GM12878 (cell line): ENCODE results near the gene APBB1IP. TPM values are rescaled to one million over a fixed set of nuclear protein-coding genes. Genes with fewer than 3 reads are reported as not detected.

ENCODE experiments used
- ATAC-seq: fragments of 200-7000 bp; cut with Tn5 transposase; 3 replicates; pipeline ENCODE4 v1.9.1; 2020; ENCODE audit warnings: mild to moderate bottlenecking, moderate library complexity
- BruUV-seq: library from RNA; stranded (reverse); fragments of 400-500 nt; replicated peaks from 2 replicates; lab custom pipeline; 2021; lab: Mats Ljungman, UMichigan
- CTCF ChIA-PET: fragments of 300-600 bp; sonication (Branson Sonifier 250); formaldehyde crosslinking; extraction: SDS; loops from one replicate; lab custom pipeline; 2021; ENCODE audit warnings: inconsistent platforms; lab: Yijun Ruan, JAX
- POLR2A ChIA-PET: fragments of 350-600 bp; formaldehyde crosslinking; extraction: SDS; loops from one replicate; lab custom pipeline; 2021; ENCODE audit warnings: inconsistent platforms; lab: Charles Lee
- RAD21 ChIA-PET: fragments of 300-600 bp; sonication (Branson Sonifier 250); formaldehyde crosslinking; loops from one replicate; lab custom pipeline; 2023; ENCODE audit warnings: antibody characterized with exemption; ENCODE audit not compliant: unreplicated experiment; lab: Charles Lee
- SMC1A ChIA-PET: fragments of 300-600 bp; sonication (Branson Sonifier 250); formaldehyde crosslinking; loops from one replicate; lab custom pipeline; 2023; ENCODE audit not compliant: unreplicated experiment, uncharacterized antibody; lab: Charles Lee
- DNase-seq: peaks from one replicate; pipeline ENCODE4 v3.0.0-alpha.2; 2011; ENCODE audit warnings: low read depth, low spot score
- FAIRE-seq: peaks from 3 replicates; lab custom pipeline; 2011; peaks lifted over from hg19 to GRCh38; lab: Jason Lieb, UNC
- H2AFZ ChIP-seq: 2 replicates; pipeline ENCODE4 v1.6.0; 2011; ENCODE audit warnings: low read depth, low read length, control low read depth; ENCODE audit not compliant: control insufficient read depth
- H3K27ac ChIP-seq: 2 replicates; pipeline ENCODE4 v1.5.1; 2011; ENCODE audit warnings: control low read depth; ENCODE audit not compliant: control insufficient read depth, insufficient read depth
- H3K27me3 ChIP-seq, 2 experiments: replicated peaks in 1 of 2; 2 replicates each; pipeline versions ENCODE4 v1.6.0 to v1.6.1; 2011; ENCODE audit warnings: low read length in 1 of 2; ENCODE audit not compliant: control insufficient read depth in 2 of 2, insufficient read depth in 2 of 2
- H3K36me3 ChIP-seq, 2 experiments: 2 replicates each; pipeline ENCODE4 v1.5.1; 2011; ENCODE audit warnings: low read length in 1 of 2; ENCODE audit not compliant: control insufficient read depth in 2 of 2, insufficient read depth in 2 of 2
- H3K4me1 ChIP-seq: 2 replicates; pipeline ENCODE4 v1.6.1; 2011; ENCODE audit warnings: mild to moderate bottlenecking, low read length, moderate library complexity, mixed read lengths; ENCODE audit not compliant: control insufficient read depth, insufficient read depth
- H3K4me2 ChIP-seq: 2 replicates; pipeline ENCODE4 v1.6.0; 2011; ENCODE audit warnings: control low read depth; ENCODE audit not compliant: control insufficient read depth, insufficient read depth
- H3K4me3 ChIP-seq: fragments of 200-600 bp; sonication (generic); 2 replicates; pipeline ENCODE4 v1.5.1; 2016
- H3K79me2 ChIP-seq: 2 replicates; pipeline ENCODE4 v1.6.0; 2011; ENCODE audit warnings: low read length; ENCODE audit not compliant: control insufficient read depth, insufficient read depth
- H3K9ac ChIP-seq: 2 replicates; pipeline ENCODE4 v1.8.0; 2011; ENCODE audit warnings: low read length, control low read depth, mixed read lengths; ENCODE audit not compliant: control insufficient read depth, insufficient read depth
- H3K9me3 ChIP-seq: replicated peaks from 3 replicates; pipeline ENCODE4 v1.5.1; 2011; ENCODE audit warnings: mild to moderate bottlenecking, low read length; ENCODE audit not compliant: control insufficient read depth, insufficient read depth
- H4K20me1 ChIP-seq: 2 replicates; pipeline ENCODE4 v1.6.0; 2011; ENCODE audit not compliant: control insufficient read depth, insufficient read depth
- CREB1 ChIP-seq: IDR thresholded peaks from 2 replicates; pipeline ENCODE4 v1.6.1; 2012; ENCODE audit warnings: low read depth, mild to moderate bottlenecking, inconsistent platforms
- CREM ChIP-seq: IDR thresholded peaks from 2 replicates; pipeline ENCODE4 v1.6.1; 2014; ENCODE audit warnings: antibody characterized with exemption, low read depth
- EED ChIP-seq: sonication (generic); IDR thresholded peaks from 2 replicates; pipeline ENCODE4 v1.6.1; 2016; ENCODE audit warnings: antibody characterized with exemption, low read depth
- EP300 ChIP-seq, 2 experiments: fragments of 150-350 bp in 1 of 2; IDR thresholded peaks; 2 replicates each; pipeline ENCODE4 v1.6.1; 2011 to 2012; ENCODE audit warnings: low read depth in 2 of 2, low read length in 2 of 2, borderline replicate concordance in 1 of 2, improper control_type of control experiment in 1 of 2, inconsistent platforms in 1 of 2; ENCODE audit not compliant: control insufficient read depth in 1 of 2
- HDGF ChIP-seq: fragments of 450-650 bp; IDR thresholded peaks from 2 replicates; pipeline ENCODE4 v1.6.1; 2016; ENCODE audit warnings: antibody characterized with exemption
- KLF5 ChIP-seq: fragments of 450-650 bp; IDR thresholded peaks from 2 replicates; pipeline ENCODE4 v1.6.1; 2014; ENCODE audit warnings: mild to moderate bottlenecking; ENCODE audit not compliant: partially characterized antibody
- MTA2 ChIP-seq: fragments of 450-650 bp; IDR thresholded peaks from 2 replicates; pipeline ENCODE4 v1.6.1; 2016; ENCODE audit warnings: low read depth, mild to moderate bottlenecking, moderate library complexity
- WGBS: methylation state at CpG from one replicate; pipeline ENCODE4 v1.1.6; 2016; ENCODE audit warnings: low lambda C conversion rate; ENCODE audit not compliant: insufficient replicate concordance, insufficient coverage; ENCODE audit errors: missing lambda C conversion rate; 5-methylcytosine and 5-hydroxymethylcytosine counted together
- in situ Hi-C: fragments of 300-500 bp; cut with MboI; formaldehyde crosslinking; loops from 9 replicates; pipeline ENCODE4 v1.14.3; 2018; ENCODE audit warnings: mixed read lengths
- intact Hi-C: fragments of 100-400 bp; cut with micrococcal nuclease; formaldehyde crosslinking; loops from one replicate; pipeline ENCODE4 v1.14.2; 2022; ENCODE audit not compliant: unreplicated experiment
- polyA plus RNA-seq, 11 experiments: library from polyadenylated mRNA; depleted of rRNA in 4 of 11; unstranded in 6 of 11; stranded (reverse) in 5 of 11; fragments of >200 nt; fragmentation: Nextera tagmentation in 4 of 11; fragmentation: Illumina TruSeq in 1 of 11; extraction: Ambion mirVana in 4 of 11; extraction: Trizol in 1 of 11; gene quantifications; 1 replicate in 1 of 11; 2 replicates in 10 of 11; pipeline versions ENCODE4 v1.2.1 to v1.2.3, GENCODE V29; 2011 to 2016; ENCODE audit warnings: inconsistent platforms in 2 of 11, missing spikeins in 2 of 11, low read depth in 1 of 11
- total RNA-seq, 4 experiments: library from RNA; depleted of rRNA in 3 of 4; stranded (reverse); fragments of >200 nt in 3 of 4; fragmentation: Illumina TruSeq in 1 of 4; extraction: Trizol in 1 of 4; gene quantifications; 2 replicates each; pipeline versions ENCODE4 v1.2.1 to v1.2.3, GENCODE V29; 2013 to 2021
- TF ChIP-seq, protein P1 (sequence below): fragments of 150-350 bp; IDR thresholded peaks from 2 replicates; pipeline ENCODE4 v1.6.1; 2016; ENCODE audit warnings: low read depth, low read length

APBB1IP gene
- total and polyA plus RNA-seq, 10 of the 15 experiments (the other 5 are each of a cell fraction or from before 2014, with no cell fraction given), result 7.3 to 67.4 (median 19.9) TPM

GRCh38 chr10:26412932-26413331 lies 25.2 kb upstream of the APBB1IP start:
- no peaks in the 10 kb centered on the region for H4K20me1 ChIP-seq
- H3K4me2 ChIP-seq, result no peak overlapping the region
- ChIA-PET SMC1A (interaction anchor here (0.6 to 10.0 kb wide), 18 partner anchors 8 to 323 kb away, joined by 3 to 69 read pairs (median 4); no protein-coding TSS in a partner anchor), POLR2A (no interaction called here), RAD21 (interaction anchor here (0.5 to 2.0 kb wide), 4 partner anchors 29 to 165 kb away, joined by 3 to 5 read pairs (median 3); no protein-coding TSS in a partner anchor), CTCF (interaction anchor here (1.0 to 1.4 kb wide), 6 partner anchors 17 to 82 kb away, joined by 3 to 4 read pairs (median 3); no protein-coding TSS in a partner anchor)
- no peak overlapping the region for H3K4me3 ChIP-seq
- 33% methylated on average over 1 of the region's 1 CpG for WGBS
- no peaks in the 10 kb centered on the region for H3K9me3 ChIP-seq
- peaks cover 26% of the 10 kb centered on the region for H3K4me1 ChIP-seq
- H3K27me3 ChIP-seq, result no peaks in the 10 kb centered on the region
- H3K9ac ChIP-seq, result no peak overlapping the region
- TF ChIP-seq KLF5 (no peak), HDGF (no peak), EED (peak; percentile 20; the same call in 1 of the 2 replicates), EP300 (IDR thresholded peaks at IDR 0.05; ENCODE audit: borderline replicate concordance in 1 of 2, control insufficient read depth in 1 of 2, low read depth in 2 of 2, low read length in 2 of 2) (no peak), MTA2 (no peak)
- FAIRE-seq (peak; percentile 7), ATAC-seq (no peak), DNase-seq (no peak)
- H3K27ac ChIP-seq, result no peak overlapping the region
- BruUV-seq, result no TSS peak
- intact Hi-C loops, result no loop called here
- H3K79me2 ChIP-seq, result no peaks in the 10 kb centered on the region
- no peaks in the 10 kb centered on the region for H3K36me3 ChIP-seq
- H2AFZ ChIP-seq, result no peak overlapping the region
- in situ Hi-C loops, result no loop called here

DNA sequence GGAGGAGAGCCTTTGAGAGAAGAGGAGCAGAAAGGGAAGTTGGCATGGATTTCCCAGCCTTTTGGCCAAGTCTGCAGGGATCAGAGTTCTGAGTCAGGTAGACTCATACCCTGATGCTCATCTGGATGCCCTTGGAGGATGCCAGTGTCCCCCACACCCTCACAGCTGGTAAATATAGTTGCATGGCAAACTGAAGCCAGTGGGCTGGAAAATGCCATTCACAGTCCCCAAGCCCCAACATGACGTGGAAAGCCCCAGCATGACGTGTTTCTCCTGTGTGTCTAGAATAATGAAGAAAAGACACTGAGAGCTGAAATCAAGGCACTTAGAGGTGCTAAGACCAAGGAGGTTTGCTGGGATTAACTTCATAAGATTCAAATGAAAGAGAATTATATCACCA lies 24.8 kb upstream of the APBB1IP start:
- H3K79me2 ChIP-seq, result no peaks in the 10 kb centered on the region
- POLR2A ChIA-PET, result interaction anchor here (0.6 kb wide), 1 partner anchor 16 kb away, joined by 3 read pairs; no protein-coding TSS in a partner anchor
- TF ChIP-seq CREB1 (peak; percentile 66; the same call in 1 of the 2 replicates), CREM (peak; percentile 28; the same call in 1 of the 2 replicates)
- TF ChIP-seq, protein P1, sequence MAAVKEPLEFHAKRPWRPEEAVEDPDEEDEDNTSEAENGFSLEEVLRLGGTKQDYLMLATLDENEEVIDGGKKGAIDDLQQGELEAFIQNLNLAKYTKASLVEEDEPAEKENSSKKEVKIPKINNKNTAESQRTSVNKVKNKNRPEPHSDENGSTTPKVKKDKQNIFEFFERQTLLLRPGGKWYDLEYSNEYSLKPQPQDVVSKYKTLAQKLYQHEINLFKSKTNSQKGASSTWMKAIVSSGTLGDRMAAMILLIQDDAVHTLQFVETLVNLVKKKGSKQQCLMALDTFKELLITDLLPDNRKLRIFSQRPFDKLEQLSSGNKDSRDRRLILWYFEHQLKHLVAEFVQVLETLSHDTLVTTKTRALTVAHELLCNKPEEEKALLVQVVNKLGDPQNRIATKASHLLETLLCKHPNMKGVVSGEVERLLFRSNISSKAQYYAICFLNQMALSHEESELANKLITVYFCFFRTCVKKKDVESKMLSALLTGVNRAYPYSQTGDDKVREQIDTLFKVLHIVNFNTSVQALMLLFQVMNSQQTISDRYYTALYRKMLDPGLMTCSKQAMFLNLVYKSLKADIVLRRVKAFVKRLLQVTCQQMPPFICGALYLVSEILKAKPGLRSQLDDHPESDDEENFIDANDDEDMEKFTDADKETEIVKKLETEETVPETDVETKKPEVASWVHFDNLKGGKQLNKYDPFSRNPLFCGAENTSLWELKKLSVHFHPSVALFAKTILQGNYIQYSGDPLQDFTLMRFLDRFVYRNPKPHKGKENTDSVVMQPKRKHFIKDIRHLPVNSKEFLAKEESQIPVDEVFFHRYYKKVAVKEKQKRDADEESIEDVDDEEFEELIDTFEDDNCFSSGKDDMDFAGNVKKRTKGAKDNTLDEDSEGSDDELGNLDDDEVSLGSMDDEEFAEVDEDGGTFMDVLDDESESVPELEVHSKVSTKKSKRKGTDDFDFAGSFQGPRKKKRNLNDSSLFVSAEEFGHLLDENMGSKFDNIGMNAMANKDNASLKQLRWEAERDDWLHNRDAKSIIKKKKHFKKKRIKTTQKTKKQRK, result no peak
- no peaks in the 10 kb centered on the region for H4K20me1 ChIP-seq
- H3K27ac ChIP-seq, result no peak overlapping the region
- RAD21 ChIA-PET, result interaction anchor here (0.7 to 2.0 kb wide), 4 partner anchors 17 to 45 kb away, joined by 3 to 5 read pairs (median 3); no protein-coding TSS in a partner anchor
- H3K36me3 ChIP-seq, result no peaks in the 10 kb centered on the region
- intact Hi-C loops, result no loop called here
- ATAC-seq (peak; percentile 48), FAIRE-seq (no peak), DNase-seq (no peak)
- no peak overlapping the region for H2AFZ ChIP-seq
- H3K27me3 ChIP-seq, result no peaks in the 10 kb centered on the region
- no peaks in the 10 kb centered on the region for H3K9me3 ChIP-seq
- no peak overlapping the region for H3K4me2 ChIP-seq
- SMC1A ChIA-PET, result interaction anchor here (0.8 to 10.0 kb wide), 14 partner anchors 12 to 107 kb away, joined by 3 to 69 read pairs (median 4); no protein-coding TSS in a partner anchor
- in situ Hi-C loops, result no loop called here
- H3K9ac ChIP-seq, result no peak overlapping the region
- H3K4me1 ChIP-seq, result peaks cover 23% of the 10 kb centered on the region
- CTCF ChIA-PET, result interaction anchor here (1.1 to 1.4 kb wide), 5 partner anchors 17 to 90 kb away, joined by 3 to 4 read pairs (median 3); no protein-coding TSS in a partner anchor
- BruUV-seq, result no TSS peak
- H3K4me3 ChIP-seq, result no peak overlapping the region
- 0% methylated on average over 2 of the region's 2 CpGs for WGBS
